ENCODE data around the gene FXYD7.
"Not testable (repeated sequence)": the region's sequence is repeated elsewhere in the genome, so short reads cannot be mapped to it uniquely, and the experiment has no call there.

Gene FXYD7

GRCh38 chr19:35128398-35129057 lies 14.5 kb upstream of the FXYD7 start:
- no peak for FAIRE-seq

- FAIRE-seq: not testable (repeated sequence)
Observed at GRCh38 chr19:35129724-35130274, 13.3 kb upstream of the FXYD7 start.

- no peak for FAIRE-seq
Observed at GRCh38 chr19:35130761-35131720, 12.0 kb upstream of the FXYD7 start.

- no peak for FAIRE-seq
Observed at GRCh38 chr19:35132254-35132653, 10.8 kb upstream of the FXYD7 start.

GRCh38 chr19:35133826-35134225 lies 9.2 kb upstream of the FXYD7 start:
- no peak for FAIRE-seq

GRCh38 chr19:35134601-35135242 lies 8.3 kb upstream of the FXYD7 start, which contains the start of gene LGI4:
Gene LGI4 (minus strand): TSS chr19:35135059. CDS start chr19:35134680, 379 bp downstream.
- FAIRE-seq: no peak

- no peak for FAIRE-seq
Observed at GRCh38 chr19:35135389-35135909, 7.6 kb upstream of the FXYD7 start.

- no peak for FAIRE-seq
Observed at GRCh38 chr19:35136231-35136630, 6.8 kb upstream of the FXYD7 start.

GRCh38 chr19:35136977-35137702 lies 5.9 kb upstream of the FXYD7 start:
- no peak for FAIRE-seq

GRCh38 chr19:35138305-35138892 lies 4.7 kb upstream of the FXYD7 start, which contains the start of gene FXYD1:
Gene FXYD1 (plus strand): TSS chr19:35138824. CDS start chr19:35140080, 1,256 bp downstream.
- no peak for FAIRE-seq

- no peak for FAIRE-seq
Observed at GRCh38 chr19:35140207-35140961, 2.7 kb upstream of the FXYD7 start.

GRCh38 chr19:35140962-35141836 lies 1.9 kb upstream of the FXYD7 start:
- no peak for FAIRE-seq

- FAIRE-seq: no peak
Observed at GRCh38 chr19:35141837-35142605, 1.0 kb upstream of the FXYD7 start.

GRCh38 chr19:35142606-35143230 lies 337 bp upstream of the FXYD7 start:
- no peak for FAIRE-seq

- no peak for FAIRE-seq
Observed at GRCh38 chr19:35143818-35144217, 763 bp downstream of the FXYD7 start.

GRCh38 chr19:35144259-35144599 lies 1.2 kb downstream of the FXYD7 start:
- FAIRE-seq: no peak

- no peak for FAIRE-seq
Observed at GRCh38 chr19:35144600-35145436, 1.8 kb downstream of the FXYD7 start.
